Prostate gland (tissue), 2 donors: ENCODE data around the gene A2ML1.

Experiments used
- POLR2A ChIP-seq: fragments of 450-650 bp; IDR thresholded peaks from one replicate; pipeline ENCODE4 v1.6.1; 2016; ENCODE audit warnings: antibody characterized with exemption, mild to moderate bottlenecking
- TF ChIP-seq, protein P1 (sequence below), 4 experiments: fragments of 200-600 bp in 2 of 4; fragments of 450-650 bp in 2 of 4; sonication (generic) in 2 of 4; IDR thresholded peaks; 1 replicate in 3 of 4; 2 replicates in 1 of 4; pipeline ENCODE4 v1.5.1; 2016 to 2019; ENCODE audit warnings: antibody characterized with exemption in 4 of 4, mild to moderate bottlenecking in 2 of 4, moderate library complexity in 2 of 4

DNA sequence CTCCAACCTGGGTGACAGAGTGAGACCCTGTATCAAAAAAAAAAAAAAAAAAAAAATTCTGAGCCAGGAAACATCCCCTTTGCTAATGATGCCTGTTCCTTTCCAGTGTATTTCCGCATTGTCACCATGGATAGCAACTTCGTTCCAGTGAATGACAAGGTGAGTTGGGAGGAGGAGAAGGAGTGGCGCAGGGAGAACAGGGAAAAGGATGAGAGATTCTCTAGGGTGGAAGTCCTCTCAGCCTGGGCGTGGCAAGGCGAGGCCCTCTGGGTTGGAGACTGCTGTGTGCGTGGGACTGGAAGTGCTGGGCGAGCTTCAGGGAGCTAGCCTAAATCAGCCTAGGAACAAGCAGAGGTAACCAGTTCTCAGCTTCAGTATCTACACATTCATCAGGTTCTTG, 7.2 kb downstream of the A2ML1 start:
- TF ChIP-seq, protein P1, sequence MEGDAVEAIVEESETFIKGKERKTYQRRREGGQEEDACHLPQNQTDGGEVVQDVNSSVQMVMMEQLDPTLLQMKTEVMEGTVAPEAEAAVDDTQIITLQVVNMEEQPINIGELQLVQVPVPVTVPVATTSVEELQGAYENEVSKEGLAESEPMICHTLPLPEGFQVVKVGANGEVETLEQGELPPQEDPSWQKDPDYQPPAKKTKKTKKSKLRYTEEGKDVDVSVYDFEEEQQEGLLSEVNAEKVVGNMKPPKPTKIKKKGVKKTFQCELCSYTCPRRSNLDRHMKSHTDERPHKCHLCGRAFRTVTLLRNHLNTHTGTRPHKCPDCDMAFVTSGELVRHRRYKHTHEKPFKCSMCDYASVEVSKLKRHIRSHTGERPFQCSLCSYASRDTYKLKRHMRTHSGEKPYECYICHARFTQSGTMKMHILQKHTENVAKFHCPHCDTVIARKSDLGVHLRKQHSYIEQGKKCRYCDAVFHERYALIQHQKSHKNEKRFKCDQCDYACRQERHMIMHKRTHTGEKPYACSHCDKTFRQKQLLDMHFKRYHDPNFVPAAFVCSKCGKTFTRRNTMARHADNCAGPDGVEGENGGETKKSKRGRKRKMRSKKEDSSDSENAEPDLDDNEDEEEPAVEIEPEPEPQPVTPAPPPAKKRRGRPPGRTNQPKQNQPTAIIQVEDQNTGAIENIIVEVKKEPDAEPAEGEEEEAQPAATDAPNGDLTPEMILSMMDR (IDR thresholded peaks at IDR 0.05): no peak
- no peak for TF ChIP-seq POLR2A
